Keratinocyte (primary cell): ENCODE results near the gene ALDH1L1. TPM values are rescaled to one million over a fixed set of nuclear protein-coding genes. Genes with fewer than 3 reads are reported as not detected.

Source experiments
- DNase-seq: peaks from one replicate; pipeline ENCODE4 v3.0.0-alpha.2; 2011; ENCODE audit warnings: low read depth, missing footprints, low spot score
- FAIRE-seq: peaks from 2 replicates; lab custom pipeline; 2011; peaks lifted over from hg19 to GRCh38; lab: Jason Lieb, UNC
- H2AFZ ChIP-seq: 2 replicates; pipeline ENCODE4 v1.6.0; 2012; ENCODE audit warnings: low read length, control low read depth, inconsistent platforms; ENCODE audit not compliant: control insufficient read depth
- H3K27ac ChIP-seq: 2 replicates; pipeline ENCODE4 v1.5.1; 2011; ENCODE audit warnings: low read length; ENCODE audit not compliant: control insufficient read depth, insufficient read depth
- H3K27me3 ChIP-seq: 3 replicates; pipeline ENCODE4 v1.6.0; 2011; ENCODE audit warnings: low read length; ENCODE audit not compliant: control insufficient read depth, insufficient read depth; ENCODE audit errors: extremely low read depth
- H3K36me3 ChIP-seq, 2 experiments: 2 replicates in 1 of 2; 3 replicates in 1 of 2; pipeline ENCODE4 v1.5.1; 2011; ENCODE audit warnings: low read length in 2 of 2, mild to moderate bottlenecking in 1 of 2; ENCODE audit not compliant: control insufficient read depth in 2 of 2, insufficient read depth in 2 of 2; ENCODE audit errors: extremely low read depth in 1 of 2
- H3K4me1 ChIP-seq: 3 replicates; pipeline ENCODE4 v1.5.1; 2011; ENCODE audit warnings: low read length; ENCODE audit not compliant: control insufficient read depth, insufficient read depth; ENCODE audit errors: extremely low read depth
- H3K4me2 ChIP-seq: 3 replicates; pipeline ENCODE4 v1.6.0; 2011; ENCODE audit warnings: low read depth, low read length; ENCODE audit not compliant: control insufficient read depth, insufficient read depth; ENCODE audit errors: extremely low read depth
- H3K4me3 ChIP-seq, 3 experiments: fragments of 200-600 bp in 1 of 3; sonication (generic) in 1 of 3; 2 replicates in 2 of 3; 3 replicates in 1 of 3; pipeline ENCODE4 v1.5.1; 2011 to 2016; ENCODE audit warnings: low read length in 3 of 3, mild to moderate bottlenecking in 3 of 3, control low read depth in 2 of 3, inconsistent platforms in 1 of 3, low read depth in 1 of 3, mixed read lengths in 1 of 3, mixed run types in 1 of 3, moderate library complexity in 1 of 3; ENCODE audit not compliant: control insufficient read depth in 2 of 3, insufficient read depth in 2 of 3; ENCODE audit errors: extremely low read depth in 1 of 3
- H3K79me2 ChIP-seq: 2 replicates; pipeline ENCODE4 v1.6.0; 2012; ENCODE audit warnings: low read length; ENCODE audit not compliant: control insufficient read depth, insufficient read depth
- H3K9ac ChIP-seq: 3 replicates; pipeline ENCODE4 v1.6.0; 2011; ENCODE audit warnings: low read length; ENCODE audit not compliant: control insufficient read depth, insufficient read depth; ENCODE audit errors: extremely low read depth
- H3K9me1 ChIP-seq: 3 replicates; pipeline ENCODE4 v1.6.0; 2011; ENCODE audit warnings: low read length; ENCODE audit not compliant: control insufficient read depth, insufficient read depth; ENCODE audit errors: extremely low read depth
- H3K9me3 ChIP-seq: 2 replicates; pipeline ENCODE4 v1.5.1; 2012; ENCODE audit warnings: low read depth, low read length; ENCODE audit not compliant: control insufficient read depth
- H4K20me1 ChIP-seq: 3 replicates; pipeline ENCODE4 v1.6.0; 2011; ENCODE audit warnings: low read length; ENCODE audit not compliant: control insufficient read depth, insufficient read depth; ENCODE audit errors: extremely low read depth
- CTCF ChIP-seq, 3 experiments: IDR thresholded peaks in 1 of 3; conservative IDR thresholded peaks in 1 of 3; optimal IDR thresholded peaks in 1 of 3; 2 replicates in 2 of 3; 3 replicates in 1 of 3; pipeline versions ENCODE3 to v1.5.1; 2011; ENCODE audit warnings: low read length in 3 of 3, mild to moderate bottlenecking in 3 of 3, moderate library complexity in 2 of 3, control low read depth in 1 of 3, inconsistent platforms in 1 of 3; ENCODE audit not compliant: insufficient read depth in 2 of 3; ENCODE audit errors: extremely low read depth in 1 of 3
- EZH2 ChIP-seq: IDR thresholded peaks from one replicate; pipeline ENCODE4 v1.6.1; 2012; ENCODE audit warnings: inconsistent platforms, mild to moderate bottlenecking, low read length, moderate library complexity
- dilution Hi-C: fragments of 300-500 bp; cut with MboI; formaldehyde crosslinking; loops from one replicate; pipeline ENCODE4 v1.7.0; 2020; ENCODE audit warnings: low sequenced_read_pairs; ENCODE audit not compliant: extremely low pct_ligation_motif_present
- polyA plus RNA-seq, 5 experiments: library from polyadenylated mRNA; depleted of rRNA in 3 of 5; stranded (reverse) in 3 of 5; stranded (forward) in 1 of 5; unstranded in 1 of 5; fragments of >200 nt; gene quantifications; 1 replicate in 1 of 5; 2 replicates in 3 of 5; 3 replicates in 1 of 5; pipeline versions ENCODE4 v1.2.1 to v1.2.3, GENCODE V29; 2011 to 2012; ENCODE audit warnings: missing spikeins in 2 of 5, low read depth in 1 of 5, low replicate concordance in 1 of 5

Gene ALDH1L1
- polyA plus RNA-seq, 1 donor (not counting 4 experiments of a cell fraction or from before 2014, with no cell fraction given), result 0.35 TPM

GRCh38 chr3:126157083-126157768 is 23.2 kb downstream of the ALDH1L1 start:
- TF ChIP-seq CTCF (optimal IDR thresholded peaks at IDR 0.05 in 1 of 3, IDR thresholded peaks at IDR 0.05 in 1 of 3, conservative IDR thresholded peaks at IDR 0.05 in 1 of 3; ENCODE audit: extremely low read depth in 1 of 3, insufficient read depth in 2 of 3, low read length in 3 of 3) (no peak), EZH2 (no peak)
- FAIRE-seq, result no peak
- H3K9me3 ChIP-seq, result no peaks in the 10 kb centered on the region
- H3K4me3 ChIP-seq, result no peak overlapping the region
- no peaks in the 10 kb centered on the region for H3K36me3 ChIP-seq
- H3K27ac ChIP-seq, result no peak overlapping the region
- DNase-seq, result no peak
- no peaks in the 10 kb centered on the region for H3K4me1 ChIP-seq
- H3K9ac ChIP-seq, result no peak overlapping the region
- dilution Hi-C loops, result no loop called here
- no peak overlapping the region for H2AFZ ChIP-seq
- peaks cover 5% of the 10 kb centered on the region for H3K27me3 ChIP-seq
- no peaks in the 10 kb centered on the region for H3K79me2 ChIP-seq
- no peaks in the 10 kb centered on the region for H4K20me1 ChIP-seq
- no peak overlapping the region for H3K4me2 ChIP-seq
- no peaks in the 10 kb centered on the region for H3K9me1 ChIP-seq

- DNase-seq (no peak), FAIRE-seq (no peak)
- no peak overlapping the region for H3K27ac ChIP-seq
- peaks cover 5% of the 10 kb centered on the region for H3K27me3 ChIP-seq
- H3K4me3 ChIP-seq, result no peak overlapping the region
- TF ChIP-seq CTCF (optimal IDR thresholded peaks at IDR 0.05 in 1 of 3, IDR thresholded peaks at IDR 0.05 in 1 of 3, conservative IDR thresholded peaks at IDR 0.05 in 1 of 3; ENCODE audit: extremely low read depth in 1 of 3, insufficient read depth in 2 of 3, low read length in 3 of 3) (no peak), EZH2 (no peak)
- H3K36me3 ChIP-seq, result no peaks in the 10 kb centered on the region
- no peaks in the 10 kb centered on the region for H3K9me1 ChIP-seq
- H3K4me1 ChIP-seq, result no peaks in the 10 kb centered on the region
- no peaks in the 10 kb centered on the region for H3K9me3 ChIP-seq
- dilution Hi-C loops, result no loop called here
- H3K4me2 ChIP-seq, result no peak overlapping the region
- no peak overlapping the region for H2AFZ ChIP-seq
- no peak overlapping the region for H3K9ac ChIP-seq
- H4K20me1 ChIP-seq, result no peaks in the 10 kb centered on the region
- H3K79me2 ChIP-seq, result no peaks in the 10 kb centered on the region
These were observed 23.9 kb downstream of the ALDH1L1 start for GRCh38 chr3:126156468-126156867.
